ENCODE data around the gene CERK.
A peak's percentile ranks its signal among the peaks of the same experiment; 100 is the strongest.
"Not testable (repeated sequence)": the region's sequence is repeated elsewhere in the genome, so short reads cannot be mapped to it uniquely, and the experiment has no call there.

The CERK gene

DNA sequence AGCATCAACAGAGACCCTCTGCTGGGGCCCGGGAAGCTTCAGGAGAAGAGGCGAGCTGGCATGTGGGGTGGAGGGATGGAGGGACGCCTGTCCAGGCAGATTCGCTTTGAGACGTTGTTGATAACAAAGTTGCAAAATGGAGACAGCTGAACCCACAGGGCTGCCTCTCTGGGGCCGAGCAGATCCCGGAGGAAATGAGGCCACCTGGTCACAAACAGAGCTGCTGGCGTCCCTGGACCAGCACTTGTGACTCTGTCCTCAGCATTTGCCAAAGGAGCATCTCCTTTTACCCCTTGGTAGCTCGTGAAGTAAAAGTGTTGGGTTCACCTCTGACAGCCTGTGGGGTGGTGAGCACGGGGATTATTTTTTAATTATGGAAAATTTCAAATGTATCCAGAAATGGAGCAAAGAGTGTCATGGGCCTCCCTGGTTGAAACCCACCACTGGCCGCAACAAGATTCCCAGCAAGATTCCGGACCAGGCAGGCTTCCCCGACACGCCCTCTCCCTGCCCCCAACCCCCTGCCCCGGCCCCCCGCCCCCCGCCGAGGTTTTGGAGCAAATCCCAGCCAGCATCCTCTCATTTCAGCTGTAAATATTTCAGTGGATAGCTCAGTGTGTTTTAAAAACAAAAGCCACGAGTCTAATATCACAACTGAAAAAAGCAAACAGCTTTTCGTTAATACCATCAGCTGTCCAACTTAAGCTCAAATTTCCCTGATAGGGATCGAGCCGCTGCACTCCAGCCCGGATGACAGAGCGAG lies 97.6 kb downstream of the CERK start:
- peak; percentile 53 for DNase-seq

DNA sequence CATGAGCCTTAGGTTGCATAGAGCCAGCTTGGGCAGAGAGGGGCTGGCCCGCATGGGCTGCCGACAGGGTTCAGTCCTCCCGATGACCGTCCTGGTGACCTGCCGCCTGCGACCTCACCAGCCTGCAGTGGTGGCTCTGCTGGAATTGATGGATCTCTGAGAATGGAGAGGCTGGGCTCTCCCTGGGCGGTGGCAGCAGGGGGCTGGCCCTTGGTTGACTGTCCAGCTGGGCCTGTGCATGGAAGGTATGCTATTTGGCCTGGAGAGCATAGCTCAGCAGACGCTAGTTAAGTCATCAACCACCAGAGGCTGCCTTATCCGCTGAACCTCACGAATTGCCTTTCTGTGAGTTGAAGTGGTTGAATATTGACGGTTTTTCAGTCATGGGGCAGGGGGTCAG lies 98.2 kb downstream of the CERK start:
- no peak for DNase-seq

- peak; percentile 55 for DNase-seq
Observed at GRCh38 chr22:46638601-46639431, 99.2 kb downstream of the CERK start.

DNA sequence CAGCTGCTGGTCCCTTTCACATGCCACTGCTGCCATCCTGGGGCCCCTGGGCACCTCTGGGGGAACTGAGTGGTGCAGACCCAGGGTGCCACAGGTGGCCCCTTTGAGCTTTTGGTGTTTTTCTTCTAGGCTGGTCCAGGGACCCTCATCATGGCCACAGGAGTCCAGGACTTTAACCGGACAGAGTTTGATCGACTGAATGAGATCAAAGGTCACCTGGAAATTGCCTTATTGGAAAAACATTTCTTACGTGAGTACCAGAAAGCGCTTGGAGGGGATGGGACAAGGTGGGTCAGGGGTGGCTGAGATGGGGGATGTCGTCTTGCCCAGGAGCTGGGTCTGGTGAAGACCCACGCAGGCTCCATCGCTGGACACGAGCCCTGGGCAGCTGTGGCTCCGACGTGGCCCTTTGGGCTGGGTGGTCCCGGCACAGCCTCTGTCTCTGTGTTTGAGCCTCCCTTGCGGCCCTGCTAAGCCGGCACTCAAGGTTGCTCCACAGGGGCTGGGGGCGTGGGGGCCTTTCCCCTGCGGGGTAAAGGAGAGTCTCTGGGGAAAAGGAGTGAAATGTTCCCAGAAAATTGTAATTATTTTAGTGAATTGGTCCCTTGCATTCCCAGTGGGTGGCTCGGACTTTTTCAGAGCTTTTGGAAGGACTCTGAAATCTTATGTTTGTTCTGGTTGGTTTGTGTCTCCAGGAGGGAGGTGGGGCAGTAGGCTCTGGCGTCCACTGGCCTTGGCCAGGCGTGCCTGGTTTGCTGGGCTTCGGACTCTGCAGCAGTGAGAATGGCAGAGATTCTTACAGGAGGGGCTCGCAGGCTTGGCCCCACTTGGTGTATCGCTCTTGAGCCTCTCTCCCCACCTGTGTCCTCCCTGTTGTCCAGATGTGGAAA lies 100.1 kb downstream of the CERK start:
- no peak for DNase-seq

DNA sequence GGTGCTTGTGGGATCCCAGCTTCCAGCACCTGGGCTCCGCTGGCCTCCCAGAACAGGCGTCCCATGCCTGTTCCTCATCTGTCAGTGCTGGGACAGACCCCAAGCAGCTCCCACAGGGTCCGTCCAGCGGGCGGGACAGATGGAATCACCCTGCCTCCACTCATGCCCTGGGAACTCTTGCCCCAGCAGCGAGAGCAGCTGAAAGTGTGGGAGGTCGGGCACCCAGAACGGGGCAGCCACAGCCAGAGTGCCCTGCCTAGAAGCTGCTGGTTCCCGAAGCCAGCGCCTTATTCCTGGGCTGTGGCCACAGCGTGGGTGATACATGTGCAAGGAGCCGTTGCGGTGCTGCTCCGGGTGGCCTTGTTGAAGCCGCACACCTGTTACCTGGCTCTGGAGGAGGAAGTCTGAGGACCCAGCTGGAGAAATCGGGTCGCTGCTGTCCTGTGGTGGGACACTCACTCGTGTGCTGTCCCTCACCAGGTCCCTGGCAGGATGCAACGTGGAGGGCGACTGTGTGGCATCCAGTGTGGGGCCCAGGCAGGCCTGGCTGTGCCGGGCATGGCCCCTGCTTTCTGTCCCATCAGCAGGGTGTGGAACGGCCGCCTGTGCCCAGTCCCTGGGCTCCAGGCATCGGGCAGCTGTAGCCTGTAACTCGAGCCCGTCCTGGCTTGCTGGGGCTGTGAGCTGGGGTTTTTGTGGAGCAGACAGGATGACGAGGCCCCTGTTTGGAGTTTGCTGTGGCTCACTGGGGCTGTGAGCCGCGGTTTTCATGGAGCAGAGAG lies 101.6 kb downstream of the CERK start:
- DNase-seq = peak; percentile 57

DNA sequence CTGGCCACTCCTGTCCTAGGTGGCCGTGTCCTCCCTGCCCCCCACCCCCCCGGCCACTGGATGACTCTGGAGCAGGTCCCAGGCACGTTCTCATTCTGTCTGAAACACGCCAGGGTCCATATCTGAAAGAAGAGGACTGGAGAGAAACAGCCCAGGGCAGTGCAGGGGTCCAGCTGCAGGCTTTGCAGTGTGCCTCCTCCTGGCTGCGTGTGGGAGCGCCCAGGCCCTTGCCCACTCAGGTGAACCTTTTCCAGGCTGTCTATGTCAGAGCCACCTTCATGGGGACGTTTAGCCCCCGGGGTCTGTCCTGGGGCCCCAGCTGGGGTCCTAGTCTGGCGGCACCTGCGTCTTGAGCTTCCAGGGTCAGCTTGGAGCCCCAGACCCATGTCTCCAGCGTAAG lies 102.3 kb downstream of the CERK start:
- DNase-seq = no peak

DNA sequence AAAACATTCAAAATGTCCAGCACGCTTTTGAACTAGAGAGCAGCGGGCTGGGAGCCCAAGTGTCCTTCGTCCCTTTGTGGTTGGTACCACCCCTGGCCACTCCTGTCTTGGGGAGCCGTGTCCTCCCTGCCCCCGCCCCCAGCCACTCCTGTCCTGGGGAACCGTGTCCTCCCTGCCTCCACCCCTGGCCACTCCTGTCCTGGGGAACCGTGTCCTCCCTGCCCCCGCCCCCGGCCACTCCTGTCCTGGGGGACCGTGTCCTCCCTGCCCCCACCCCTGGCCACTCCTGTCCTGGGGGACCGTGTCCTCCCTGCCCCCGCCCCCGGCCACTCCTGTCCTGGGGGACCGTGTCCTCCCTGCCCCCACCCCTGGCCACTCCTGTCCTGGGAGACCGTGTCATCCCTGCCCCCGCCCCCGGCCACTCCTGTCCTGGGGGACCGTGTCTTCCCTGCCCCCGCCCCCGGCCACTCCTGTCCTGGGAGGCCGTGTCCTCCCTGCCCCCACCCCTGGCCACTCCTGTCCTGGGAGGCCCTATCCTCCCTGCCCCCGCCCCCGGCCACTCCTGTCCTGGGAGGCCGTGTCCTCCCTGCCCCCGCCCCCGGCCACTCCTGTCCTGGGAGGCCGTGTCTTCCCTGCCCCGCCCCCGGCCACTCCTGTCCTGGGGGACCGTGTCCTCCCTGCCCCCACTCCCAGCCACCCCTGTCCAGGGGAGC lies 102.9 kb downstream of the CERK start:
- not testable (repeated sequence) for DNase-seq

Data from right hindlimb (tissue), 1 donor.